ENCODE results near the gene UNK. TPM values are rescaled to one million over a fixed set of nuclear protein-coding genes. Genes with fewer than 3 reads are reported as not detected.

UNK gene
- polyA plus RNA-seq, 2 of the 4 experiments (the other 2 are of a cell fraction), result 27.0 to 34.5 TPM

GRCh38 chr17:75822119-75822799 is 37.7 kb downstream of the UNK start (continued):
- TF ChIP-seq RNF2 (IDR thresholded peaks at IDR 0.05; ENCODE audit: borderline replicate concordance, low read depth), result no peak

- FAIRE-seq (no peak), DNase-seq (ENCODE audit: low read depth in 1 of 2, low spot score in 1 of 2) (no peak)
- POLR2A ChIA-PET, result interaction anchor here (0.9 kb wide), 1 partner anchor 14 kb away, joined by 3 read pairs; no protein-coding TSS in a partner anchor
Measured at GRCh38 chr17:75822800-75823166, 38.2 kb downstream of the UNK start.

GRCh38 chr17:75823257-75824041 is 38.8 kb downstream of the UNK start:
- Histone ChIP-seq H3K4me3 (no peak overlapping the region), H3K4me2 (no peak overlapping the region), H3K4me1 (no peaks in the 10 kb centered on the region), H3K27ac (no peak overlapping the region), H3K9me3 (no peaks in the 10 kb centered on the region)
- no peak for TF ChIP-seq HOXB5 (CRISPR knock-in tag; IDR thresholded peaks at IDR 0.05)
- ChIA-PET POLR2A (interaction anchor here (0.9 to 4.4 kb wide), 2 partner anchors 13 to 43 kb away, joined by 3 to 20 read pairs; a partner anchor contains a TSS), CTCF (interaction anchor here (1.0 to 37.0 kb wide), 12 partner anchors 4 to 117 kb away, joined by 3 to 691 read pairs (median 5); partner anchors contain the start of genes GALK1, TRIM47, UNC13D and WBP2)
- ATAC-seq (no peak), FAIRE-seq (no peak), DNase-seq (ENCODE audit: low read depth in 1 of 2, low spot score in 1 of 2) (no peak)
- 86% methylated on average over 28 of the region's 28 CpGs for WGBS (ENCODE audit: missing lambda C conversion rate)

More at GRCh38 chr17:75822800-75823166, 38.2 kb downstream of the UNK start:
- Histone ChIP-seq H3K4me2 (no peak overlapping the region), H3K4me3 (no peak overlapping the region), H3K9me3 (no peaks in the 10 kb centered on the region), H3K27ac (no peak overlapping the region), H3K4me1 (no peaks in the 10 kb centered on the region)
- TF ChIP-seq POLR2AphosphoS2 (conservative IDR thresholded peaks at IDR 0.05; ENCODE audit: low read length) (no peak), ZC3H11A (IDR thresholded peaks at IDR 0.05) (no peak)
- WGBS (ENCODE audit: missing lambda C conversion rate), result 88% methylated on average over 3 of the region's 3 CpGs
- ATAC-seq, result no peak
- CTCF ChIA-PET, result interaction anchor here (0.6 to 37.0 kb wide), 13 partner anchors 4 to 232 kb away, joined by 3 to 691 read pairs (median 5); partner anchors contain the start of genes GALK1, TRIM47, UNC13D and WBP2

GRCh38 chr17:75824050-75824552 is 39.5 kb downstream of the UNK start:
- ChIA-PET POLR2A (interaction anchor here (4.4 kb wide), 1 partner anchor 44 kb away, joined by 20 read pairs; a partner anchor contains a TSS), CTCF (interaction anchor here (0.7 to 37.0 kb wide), 10 partner anchors 3 to 190 kb away, joined by 3 to 691 read pairs (median 6); partner anchors contain the start of genes TRIM47, UNC13D and WBP2)
- DNase-seq (ENCODE audit: low read depth in 1 of 2, low spot score in 1 of 2) (no peak), FAIRE-seq (no peak), ATAC-seq (no peak)
- 91% methylated on average over 13 of the region's 13 CpGs for WGBS (ENCODE audit: missing lambda C conversion rate)
- Histone ChIP-seq H3K9me3 (no peaks in the 10 kb centered on the region), H3K4me1 (no peaks in the 10 kb centered on the region), H3K4me3 (no peak overlapping the region), H3K27ac (no peak overlapping the region), H3K4me2 (no peak overlapping the region)
- TF ChIP-seq CEBPB (IDR thresholded peaks at IDR 0.05), result no peak
- TF ChIP-seq EP300 (IDR thresholded peaks at IDR 0.05), result no peak
- no peak for TF ChIP-seq POLR2AphosphoS2 (conservative IDR thresholded peaks at IDR 0.05; ENCODE audit: low read length)
- TF ChIP-seq EHMT2 (IDR thresholded peaks at IDR 0.05; ENCODE audit: low read depth), result no peak
- no peak for TF ChIP-seq RNF2 (IDR thresholded peaks at IDR 0.05; ENCODE audit: borderline replicate concordance, low read depth)
- no peak for TF ChIP-seq HES2 (IDR thresholded peaks at IDR 0.05)
- no peak for TF ChIP-seq HOXB5 (CRISPR knock-in tag; IDR thresholded peaks at IDR 0.05)
- no peak for TF ChIP-seq HOXB13 (CRISPR knock-in tag; IDR thresholded peaks at IDR 0.05; ENCODE audit: low read depth)
- no peak for TF ChIP-seq NR3C1 (IDR thresholded peaks at IDR 0.05)
- TF ChIP-seq FOSB (CRISPR knock-in tag; IDR thresholded peaks at IDR 0.05), result no peak

- WGBS (ENCODE audit: missing lambda C conversion rate), result 77% methylated on average over 2 of the region's 2 CpGs
- ATAC-seq (no peak), FAIRE-seq (no peak), DNase-seq (ENCODE audit: low read depth in 1 of 2, low spot score in 1 of 2) (no peak)
- Histone ChIP-seq H3K27ac (no peak overlapping the region), H3K4me3 (no peak overlapping the region), H3K9me3 (no peaks in the 10 kb centered on the region), H3K4me2 (no peak overlapping the region), H3K4me1 (no peaks in the 10 kb centered on the region)
- TF ChIP-seq ZFP36 (IDR thresholded peaks at IDR 0.05; ENCODE audit: borderline replicate concordance, partially characterized antibody) (no peak), BCL3 (IDR thresholded peaks at IDR 0.05) (no peak), TFCP2L1 (CRISPR knock-in tag; IDR thresholded peaks at IDR 0.05) (no peak), RNF2 (IDR thresholded peaks at IDR 0.05; ENCODE audit: borderline replicate concordance, low read depth) (no peak), MAFK (IDR thresholded peaks at IDR 0.05; ENCODE audit: partially characterized antibody) (no peak), JUN (IDR thresholded peaks at IDR 0.05) (no peak), FOSL2 (IDR thresholded peaks at IDR 0.05) (no peak), FOSL2 (CRISPR knock-in tag; IDR thresholded peaks at IDR 0.05) (no peak), KDM1A (IDR thresholded peaks at IDR 0.05; ENCODE audit: low read depth) (no peak), EP300 (IDR thresholded peaks at IDR 0.05) (no peak), NR3C1 (IDR thresholded peaks at IDR 0.05) (no peak), ZC3H11A (IDR thresholded peaks at IDR 0.05) (no peak), ZNF302 (CRISPR knock-in tag; IDR thresholded peaks at IDR 0.05) (no peak), CHD4 (IDR thresholded peaks at IDR 0.05; ENCODE audit: borderline replicate concordance) (no peak), EHMT2 (IDR thresholded peaks at IDR 0.05; ENCODE audit: low read depth) (no peak), HES2 (IDR thresholded peaks at IDR 0.05) (no peak), RCOR1 (IDR thresholded peaks at IDR 0.05; ENCODE audit: low read depth, low read length) (no peak), PHF8 (IDR thresholded peaks at IDR 0.05; ENCODE audit: borderline replicate concordance, low read depth) (no peak), BHLHE40 (IDR thresholded peaks at IDR 0.05; ENCODE audit: low read depth, low read length) (no peak)
- CTCF ChIA-PET, result interaction anchor here (0.6 to 37.0 kb wide), 9 partner anchors 2 to 191 kb away, joined by 3 to 691 read pairs (median 10); partner anchors contain the start of genes UNC13D, UNK and WBP2
- POLR2A ChIA-PET, result interaction anchor here (4.4 kb wide), 1 partner anchor 44 kb away, joined by 20 read pairs; a partner anchor contains a TSS
Measured at GRCh38 chr17:75824666-75825065, 40.1 kb downstream of the UNK start.
